H1 (cell line): ENCODE data around the gene ZFAND6. TPM values are rescaled to one million over a fixed set of nuclear protein-coding genes. Genes with fewer than 3 reads are reported as not detected.
"Not testable (repeated sequence)": the region's sequence is repeated elsewhere in the genome, so short reads cannot be mapped to it uniquely, and the experiment has no call there.

ENCODE experiments used
- CTCF ChIA-PET: fragments of 300-600 bp; sonication (Branson Sonifier 250); formaldehyde crosslinking; loops from one replicate; lab custom pipeline; 2021; ENCODE audit not compliant: partially characterized antibody; lab: Charles Lee
- POLR2A ChIA-PET: fragments of 300-600 bp; sonication (Branson Sonifier 250); formaldehyde crosslinking; loops from one replicate; lab custom pipeline; 2021; ENCODE audit warnings: inconsistent platforms; ENCODE audit not compliant: partially characterized antibody; lab: Charles Lee
- DNase-seq, 2 experiments: peaks; one replicate each; pipeline versions ENCODE4 v3.0.0 to v3.0.0-alpha.2; 2010 to 2022; ENCODE audit warnings: low spot score in 2 of 2, low read depth in 1 of 2, mixed read lengths in 1 of 2
- FAIRE-seq: peaks from 2 replicates; lab custom pipeline; 2011; peaks lifted over from hg19 to GRCh38; lab: Jason Lieb, UNC
- H2AFZ ChIP-seq: 2 replicates; pipeline ENCODE4 v1.8.1; 2012; ENCODE audit warnings: low read length, inconsistent platforms
- H2AK5ac ChIP-seq: 2 replicates; pipeline ENCODE4 v1.6.1; 2013; ENCODE audit warnings: low read depth, low read length
- H2BK120ac ChIP-seq: replicated peaks from 2 replicates; pipeline ENCODE3; 2013; ENCODE audit warnings: low read depth, low read length, inconsistent platforms
- H2BK12ac ChIP-seq: 2 replicates; pipeline ENCODE4 v1.6.1; 2013; ENCODE audit warnings: low read depth, low read length
- H2BK15ac ChIP-seq: 2 replicates; pipeline ENCODE4 v1.6.1; 2013; ENCODE audit warnings: low read length
- H2BK20ac ChIP-seq: 2 replicates; pipeline ENCODE4 v1.6.1; 2013; ENCODE audit warnings: low read length
- H2BK5ac ChIP-seq: 2 replicates; pipeline ENCODE4 v1.6.1; 2013; ENCODE audit warnings: low read depth, low read length
- H3K14ac ChIP-seq: 2 replicates; pipeline ENCODE4 v1.6.1; 2013; ENCODE audit warnings: inconsistent platforms; ENCODE audit not compliant: insufficient read length
- H3K18ac ChIP-seq: 2 replicates; pipeline ENCODE4 v1.6.1; 2013; ENCODE audit warnings: low read length; ENCODE audit errors: extremely low read depth
- H3K23ac ChIP-seq: 2 replicates; pipeline ENCODE4 v1.6.1; 2013; ENCODE audit warnings: inconsistent platforms; ENCODE audit not compliant: insufficient read length
- H3K23me2 ChIP-seq: 2 replicates; pipeline ENCODE4 v1.6.1; 2013; ENCODE audit warnings: low read depth, low read length
- H3K27ac ChIP-seq: 2 replicates; pipeline ENCODE4 v1.6.1; 2011; ENCODE audit warnings: low read depth, low read length, inconsistent platforms
- H3K27me3 ChIP-seq, 4 experiments: replicated peaks in 1 of 4; 1 replicate in 1 of 4; 2 replicates in 3 of 4; pipeline versions ENCODE4 v1.6.1 to v1.8.1; 2011 to 2013; ENCODE audit warnings: low read length in 3 of 4, mild to moderate bottlenecking in 3 of 4, inconsistent platforms in 2 of 4, mixed read lengths in 2 of 4, moderate library complexity in 1 of 4; ENCODE audit not compliant: control insufficient read depth in 3 of 4, insufficient read depth in 3 of 4; ENCODE audit errors: extremely low read depth in 1 of 4
- H3K36me3 ChIP-seq, 4 experiments: 2 replicates each; pipeline versions ENCODE4 v1.6.1 to v1.8.1; 2011 to 2013; ENCODE audit warnings: mild to moderate bottlenecking in 4 of 4, low read length in 3 of 4, moderate library complexity in 2 of 4, control low read depth in 1 of 4, inconsistent platforms in 1 of 4; ENCODE audit not compliant: insufficient read depth in 4 of 4, control insufficient read depth in 2 of 4
- H3K4ac ChIP-seq: replicated peaks from 2 replicates; pipeline ENCODE3; 2013; ENCODE audit warnings: low read length, low read depth, mixed read lengths, inconsistent platforms; ENCODE audit not compliant: insufficient read length
- H3K4me1 ChIP-seq, 4 experiments: replicated peaks in 1 of 4; 1 replicate in 1 of 4; 2 replicates in 3 of 4; pipeline versions ENCODE4 v1.6.1 to v1.8.1; 2011 to 2013; ENCODE audit warnings: low read length in 3 of 4, inconsistent platforms in 2 of 4, mixed read lengths in 1 of 4; ENCODE audit not compliant: insufficient read depth in 4 of 4, control insufficient read depth in 3 of 4
- H3K4me2 ChIP-seq, 2 experiments: 2 replicates each; pipeline versions ENCODE4 v1.6.1 to v1.8.1; 2011 to 2013; ENCODE audit warnings: low read depth in 2 of 2, low read length in 2 of 2, control low read depth in 1 of 2, inconsistent platforms in 1 of 2, mild to moderate bottlenecking in 1 of 2; ENCODE audit not compliant: insufficient read depth in 1 of 2
- H3K4me3 ChIP-seq, 4 experiments: fragments of 200-600, 300-600 bp in 1 of 4; sonication (generic), shearing (Covaris generic), sonication (Bioruptor Twin) in 1 of 4; 2 replicates each; pipeline versions ENCODE4 v1.5.1 to v1.8.1; 2011 to 2016; ENCODE audit warnings: low read length in 4 of 4, low read depth in 3 of 4, control low read depth in 2 of 4, inconsistent platforms in 2 of 4, mild to moderate bottlenecking in 2 of 4, mixed read lengths in 1 of 4, moderate library complexity in 1 of 4; ENCODE audit not compliant: insufficient read depth in 2 of 4; ENCODE audit errors: extremely low read depth in 1 of 4
- H3K56ac ChIP-seq: replicated peaks from 2 replicates; pipeline ENCODE3; 2013; ENCODE audit warnings: low read depth, mild to moderate bottlenecking, mixed read lengths, low read length, inconsistent platforms; ENCODE audit not compliant: insufficient read length
- H3K79me1 ChIP-seq: 2 replicates; pipeline ENCODE4 v1.6.1; 2013; ENCODE audit warnings: low read depth, low read length, control low read depth
- H3K79me2 ChIP-seq, 2 experiments: 2 replicates each; pipeline versions ENCODE4 v1.6.1 to v1.8.1; 2012 to 2013; ENCODE audit warnings: low read length in 2 of 2, mild to moderate bottlenecking in 2 of 2, inconsistent platforms in 1 of 2; ENCODE audit not compliant: insufficient read depth in 2 of 2, control insufficient read depth in 1 of 2
- H3K9ac ChIP-seq, 4 experiments: replicated peaks in 1 of 4; 1 replicate in 1 of 4; 2 replicates in 3 of 4; pipeline versions ENCODE4 v1.6.1 to v1.8.1; 2011 to 2013; ENCODE audit warnings: low read depth in 3 of 4, low read length in 3 of 4, control low read depth in 2 of 4, mild to moderate bottlenecking in 2 of 4, moderate library complexity in 2 of 4, inconsistent platforms in 1 of 4; ENCODE audit errors: extremely low read depth in 1 of 4
- H3K9me3 ChIP-seq, 2 experiments: 2 replicates each; pipeline versions ENCODE4 v1.6.1 to v1.8.1; 2012 to 2013; ENCODE audit warnings: mild to moderate bottlenecking in 2 of 2, moderate library complexity in 2 of 2, control low read depth in 1 of 2, inconsistent platforms in 1 of 2, low read depth in 1 of 2, low read length in 1 of 2, mixed read lengths in 1 of 2; ENCODE audit not compliant: insufficient read depth in 2 of 2
- H4K20me1 ChIP-seq, 2 experiments: replicated peaks in 1 of 2; 2 replicates each; pipeline versions ENCODE3 to v1.8.1; 2011 to 2013; ENCODE audit warnings: inconsistent platforms in 2 of 2, low read length in 2 of 2, mild to moderate bottlenecking in 1 of 2; ENCODE audit not compliant: insufficient read depth in 2 of 2, control insufficient read depth in 1 of 2
- H4K5ac ChIP-seq: 2 replicates; pipeline ENCODE4 v1.6.1; 2013; ENCODE audit warnings: low read length, low read depth, mixed read lengths, inconsistent platforms; ENCODE audit not compliant: insufficient read length
- H4K8ac ChIP-seq: 2 replicates; pipeline ENCODE4 v1.8.0; 2013; ENCODE audit warnings: mild to moderate bottlenecking, moderate library complexity, low read length, inconsistent platforms; ENCODE audit not compliant: insufficient read depth; ENCODE audit errors: extremely low read depth
- H4K91ac ChIP-seq: replicated peaks from 2 replicates; pipeline ENCODE3; 2013; ENCODE audit warnings: low read length, mixed read lengths, inconsistent platforms; ENCODE audit not compliant: insufficient read length
- WGBS, 2 experiments: shearing (Covaris generic) in 1 of 2; methylation state at CpG; one replicate each; pipeline versions ENCODE4 v1.1.6 to v1.1.7; 2013 to 2015; ENCODE audit warnings: low lambda C conversion rate in 2 of 2, mixed read lengths in 2 of 2, inconsistent platforms in 1 of 2, low coverage in 1 of 2, missing lambda C conversion rate in 1 of 2; ENCODE audit not compliant: insufficient replicate concordance in 2 of 2, insufficient coverage in 1 of 2, insufficient read length in 1 of 2; ENCODE audit errors: extremely low coverage in 1 of 2, missing lambda C conversion rate in 1 of 2; 5-methylcytosine and 5-hydroxymethylcytosine counted together
- polyA plus RNA-seq, 7 experiments: library from polyadenylated mRNA; depleted of rRNA in 3 of 7; stranded (reverse) in 5 of 7; unstranded in 2 of 7; fragments of >200 nt in 5 of 7; fragments of 200-250 nt in 2 of 7; gene quantifications; 1 replicate in 5 of 7; 2 replicates in 1 of 7; 4 replicates in 1 of 7; pipeline versions ENCODE4 v1.2.1 to v1.2.3, GENCODE V29; 2011 to 2013; ENCODE audit warnings: missing spikeins in 2 of 7, mixed read lengths in 2 of 7
- total RNA-seq: library from RNA; stranded (reverse); fragmentation: NEBNext Ultra II Directional; extraction: Animal tissue kit (Norgen Biotek cat#: 25700); gene quantifications from 2 replicates; pipeline ENCODE4 v1.2.1, GENCODE V29; 2021

ZFAND6 gene
- total and polyA plus RNA-seq, 2 of the 8 experiments (the other 6 are each of a cell fraction or from before 2014, with no cell fraction given), result 136 to 237 TPM

DNA sequence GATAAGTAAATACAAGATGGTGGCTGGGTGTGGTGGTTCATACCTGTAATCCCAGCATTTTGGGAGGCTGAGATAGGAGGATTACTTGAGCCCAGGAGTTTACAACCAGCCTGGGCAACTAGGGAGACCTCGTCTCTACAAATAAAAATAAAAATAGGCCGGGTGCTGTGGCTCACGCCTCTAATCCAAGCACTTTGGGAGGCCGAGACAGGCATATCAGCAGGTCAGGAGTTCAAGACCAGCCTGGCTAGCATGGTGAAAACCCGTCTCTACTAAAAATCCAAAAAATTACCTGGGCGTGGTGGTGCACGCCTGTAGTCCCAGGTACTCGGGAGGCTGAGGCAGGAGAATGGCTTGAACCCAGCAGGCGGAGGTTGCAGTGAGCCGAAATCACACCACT is 14.3 kb upstream of the ZFAND6 start:
- H3K36me3 ChIP-seq, H3K4me1 ChIP-seq, H3K14ac ChIP-seq, H3K56ac ChIP-seq, H3K4me2 ChIP-seq, H3K9ac ChIP-seq, H4K8ac ChIP-seq, H3K79me2 ChIP-seq, H3K23ac ChIP-seq, H2BK12ac ChIP-seq, H3K27ac ChIP-seq, H2AFZ ChIP-seq, H3K9me3 ChIP-seq, H2BK120ac ChIP-seq, FAIRE-seq, H4K91ac ChIP-seq, H4K20me1 ChIP-seq, H3K4me3 ChIP-seq, H3K18ac ChIP-seq, DNase-seq, H2BK5ac ChIP-seq, H2BK20ac ChIP-seq, H3K23me2 ChIP-seq, H2BK15ac ChIP-seq, H3K79me1 ChIP-seq, CTCF ChIA-PET, H3K27me3 ChIP-seq, POLR2A ChIA-PET, H2AK5ac ChIP-seq, H4K5ac ChIP-seq, H3K4ac ChIP-seq: not testable (repeated sequence)
- WGBS, 2 experiments, result 96% methylated on average over 10 of the region's 10 CpGs; no CpG with 5 or more reads in 1 of the 2 experiments
